Keratinocyte (primary cell): Measurements from ENCODE around the gene ITGB2.

ENCODE experiments used
- EZH2 ChIP-seq: IDR thresholded peaks from one replicate; pipeline ENCODE4 v1.6.1; 2012; ENCODE audit warnings: inconsistent platforms, mild to moderate bottlenecking, low read length, moderate library complexity
- TF ChIP-seq, protein P1 (sequence below), 3 experiments: IDR thresholded peaks in 1 of 3; conservative IDR thresholded peaks in 1 of 3; optimal IDR thresholded peaks in 1 of 3; 2 replicates in 2 of 3; 3 replicates in 1 of 3; pipeline versions ENCODE3 to v1.5.1; 2011; ENCODE audit warnings: low read length in 3 of 3, mild to moderate bottlenecking in 3 of 3, moderate library complexity in 2 of 3, control low read depth in 1 of 3, inconsistent platforms in 1 of 3; ENCODE audit not compliant: insufficient read depth in 2 of 3; ENCODE audit errors: extremely low read depth in 1 of 3

DNA sequence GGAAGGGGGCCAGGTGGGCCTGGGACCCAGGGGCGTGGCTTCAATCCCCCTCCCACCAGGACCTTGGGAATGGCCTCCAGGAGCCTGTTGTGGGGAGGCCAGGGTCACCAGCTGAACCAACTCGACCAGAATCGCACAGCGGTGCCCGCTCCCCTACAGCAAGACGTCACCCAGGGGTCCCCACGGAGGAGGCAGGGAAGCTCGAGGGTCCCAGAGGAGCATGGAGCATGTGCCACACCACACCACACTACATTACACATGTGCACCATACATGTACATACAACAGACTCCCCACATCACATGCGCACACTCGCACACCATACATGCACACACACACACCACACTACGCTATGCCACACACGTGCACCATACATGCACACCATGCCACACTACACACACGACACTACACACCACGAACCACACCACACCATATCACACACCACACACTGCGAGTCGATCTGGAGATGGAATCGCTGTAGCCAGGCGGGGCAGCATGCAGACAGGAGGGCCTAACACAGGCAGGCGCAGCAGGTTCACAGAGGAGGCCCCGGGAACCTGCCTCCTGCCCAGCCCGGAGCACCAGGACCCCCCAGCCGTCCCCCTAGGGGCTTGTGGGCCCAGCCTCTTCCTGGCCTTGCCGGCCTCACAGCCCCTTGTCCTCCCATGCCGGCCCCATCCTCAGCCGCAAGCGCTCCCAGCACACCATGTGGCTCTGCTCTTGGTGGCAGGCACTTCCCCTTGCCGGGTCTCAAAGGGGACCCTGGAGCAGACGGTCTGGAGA, 596 bp downstream of the ITGB2 start:
- TF ChIP-seq, protein P1, sequence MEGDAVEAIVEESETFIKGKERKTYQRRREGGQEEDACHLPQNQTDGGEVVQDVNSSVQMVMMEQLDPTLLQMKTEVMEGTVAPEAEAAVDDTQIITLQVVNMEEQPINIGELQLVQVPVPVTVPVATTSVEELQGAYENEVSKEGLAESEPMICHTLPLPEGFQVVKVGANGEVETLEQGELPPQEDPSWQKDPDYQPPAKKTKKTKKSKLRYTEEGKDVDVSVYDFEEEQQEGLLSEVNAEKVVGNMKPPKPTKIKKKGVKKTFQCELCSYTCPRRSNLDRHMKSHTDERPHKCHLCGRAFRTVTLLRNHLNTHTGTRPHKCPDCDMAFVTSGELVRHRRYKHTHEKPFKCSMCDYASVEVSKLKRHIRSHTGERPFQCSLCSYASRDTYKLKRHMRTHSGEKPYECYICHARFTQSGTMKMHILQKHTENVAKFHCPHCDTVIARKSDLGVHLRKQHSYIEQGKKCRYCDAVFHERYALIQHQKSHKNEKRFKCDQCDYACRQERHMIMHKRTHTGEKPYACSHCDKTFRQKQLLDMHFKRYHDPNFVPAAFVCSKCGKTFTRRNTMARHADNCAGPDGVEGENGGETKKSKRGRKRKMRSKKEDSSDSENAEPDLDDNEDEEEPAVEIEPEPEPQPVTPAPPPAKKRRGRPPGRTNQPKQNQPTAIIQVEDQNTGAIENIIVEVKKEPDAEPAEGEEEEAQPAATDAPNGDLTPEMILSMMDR (optimal IDR thresholded peaks at IDR 0.05 in 1 of 3, IDR thresholded peaks at IDR 0.05 in 1 of 3, conservative IDR thresholded peaks at IDR 0.05 in 1 of 3; ENCODE audit: extremely low read depth in 1 of 3, insufficient read depth in 2 of 3, low read length in 3 of 3), result no peak
- no peak for TF ChIP-seq EZH2
